ENCODE results near the gene RAB30.
A peak's percentile ranks its signal among the peaks of the same experiment; 100 is the strongest.

RAB30 gene, protein sequence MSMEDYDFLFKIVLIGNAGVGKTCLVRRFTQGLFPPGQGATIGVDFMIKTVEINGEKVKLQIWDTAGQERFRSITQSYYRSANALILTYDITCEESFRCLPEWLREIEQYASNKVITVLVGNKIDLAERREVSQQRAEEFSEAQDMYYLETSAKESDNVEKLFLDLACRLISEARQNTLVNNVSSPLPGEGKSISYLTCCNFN

DNA sequence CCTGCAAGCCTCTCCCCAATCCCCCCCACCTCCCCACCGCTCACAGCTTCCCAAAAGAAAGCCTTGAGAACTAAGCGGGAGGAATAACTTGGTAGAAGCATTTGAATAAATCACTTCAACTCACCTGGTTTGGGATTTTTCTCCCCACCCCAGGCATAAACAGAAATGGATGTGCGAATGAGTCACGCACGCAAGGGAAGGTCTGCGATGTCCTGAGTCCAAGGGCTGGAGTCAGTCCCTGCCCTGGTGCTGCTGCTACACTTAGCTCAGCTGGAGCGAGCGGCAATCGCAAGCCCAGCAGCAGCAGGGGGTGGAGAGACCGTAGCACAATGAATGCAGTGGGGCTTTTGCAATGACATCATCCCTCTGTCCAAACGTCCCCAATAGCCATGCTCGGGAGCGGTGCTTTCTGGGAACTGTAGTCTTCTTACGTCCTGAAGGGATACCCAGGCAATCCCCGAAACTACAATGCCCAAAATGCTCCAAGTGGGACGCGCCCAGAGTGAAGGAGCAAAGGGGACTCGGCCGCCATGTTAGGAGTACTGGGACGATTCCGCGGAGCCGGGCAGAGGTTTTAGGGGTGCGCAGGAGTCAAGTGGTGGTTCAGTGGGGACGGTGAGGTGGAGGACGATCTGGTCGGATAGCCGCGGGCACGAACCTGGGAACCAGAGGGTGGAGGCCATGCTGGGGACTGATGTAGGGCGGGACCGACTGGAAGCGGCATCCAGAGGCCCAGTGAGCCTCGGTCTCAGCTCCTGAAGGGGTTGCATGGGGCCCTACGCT is at the start of gene RAB30:
Gene RAB30 (minus strand): TSS at position 331 of the 783 bp plus-strand sequence. CDS start 74,581 bp downstream, outside the sequence.
- Histone ChIP-seq H3K27me3 (ENCODE audit: low read length) (no peaks in the 10 kb centered on the region), H2AFZ (ENCODE audit: low read depth, low read length, severe bottlenecking) (no peak within 1 kb of the TSS), H3K4me3 (ENCODE audit: insufficient read depth, low read length, poor library complexity, severe bottlenecking) (peak within 1 kb of the TSS; percentile 90), H3K9me3 (ENCODE audit: insufficient read depth, low read length) (no peaks in the 10 kb centered on the region), H3F3A (ENCODE audit: insufficient read depth) (peaks cover 26% of the 10 kb centered on the region), H4K20me1 (ENCODE audit: low read depth, low read length) (no peaks in the 10 kb centered on the region), H3K4me2 (ENCODE audit: low read depth, low read length, poor library complexity, severe bottlenecking) (peak within 1 kb of the TSS; percentile 96), H3K9me2 (replicated peaks; ENCODE audit: insufficient read depth, low read length) (no peaks in the 10 kb centered on the region), H3K79me2 (ENCODE audit: insufficient read depth, low read length) (peaks cover 89% of the 10 kb centered on the region), H3K36me3 (ENCODE audit: low read length) (peaks cover 3% of the 10 kb centered on the region; the same call in 1 of the 2 replicates), H3K9ac (ENCODE audit: low read length) (peak within 1 kb of the TSS; percentile 87), H3K27ac (ENCODE audit: low read depth, low read length) (peak within 1 kb of the TSS; percentile 100)
- TF ChIP-seq, protein P1, sequence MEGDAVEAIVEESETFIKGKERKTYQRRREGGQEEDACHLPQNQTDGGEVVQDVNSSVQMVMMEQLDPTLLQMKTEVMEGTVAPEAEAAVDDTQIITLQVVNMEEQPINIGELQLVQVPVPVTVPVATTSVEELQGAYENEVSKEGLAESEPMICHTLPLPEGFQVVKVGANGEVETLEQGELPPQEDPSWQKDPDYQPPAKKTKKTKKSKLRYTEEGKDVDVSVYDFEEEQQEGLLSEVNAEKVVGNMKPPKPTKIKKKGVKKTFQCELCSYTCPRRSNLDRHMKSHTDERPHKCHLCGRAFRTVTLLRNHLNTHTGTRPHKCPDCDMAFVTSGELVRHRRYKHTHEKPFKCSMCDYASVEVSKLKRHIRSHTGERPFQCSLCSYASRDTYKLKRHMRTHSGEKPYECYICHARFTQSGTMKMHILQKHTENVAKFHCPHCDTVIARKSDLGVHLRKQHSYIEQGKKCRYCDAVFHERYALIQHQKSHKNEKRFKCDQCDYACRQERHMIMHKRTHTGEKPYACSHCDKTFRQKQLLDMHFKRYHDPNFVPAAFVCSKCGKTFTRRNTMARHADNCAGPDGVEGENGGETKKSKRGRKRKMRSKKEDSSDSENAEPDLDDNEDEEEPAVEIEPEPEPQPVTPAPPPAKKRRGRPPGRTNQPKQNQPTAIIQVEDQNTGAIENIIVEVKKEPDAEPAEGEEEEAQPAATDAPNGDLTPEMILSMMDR (IDR thresholded peaks at IDR 0.05; ENCODE audit: insufficient read depth, low read length, poor library complexity, severe bottlenecking), result no peak
- no peak for TF ChIP-seq EZH2phosphoT487 (conservative IDR thresholded peaks at IDR 0.05; ENCODE audit: low read length)

DNA sequence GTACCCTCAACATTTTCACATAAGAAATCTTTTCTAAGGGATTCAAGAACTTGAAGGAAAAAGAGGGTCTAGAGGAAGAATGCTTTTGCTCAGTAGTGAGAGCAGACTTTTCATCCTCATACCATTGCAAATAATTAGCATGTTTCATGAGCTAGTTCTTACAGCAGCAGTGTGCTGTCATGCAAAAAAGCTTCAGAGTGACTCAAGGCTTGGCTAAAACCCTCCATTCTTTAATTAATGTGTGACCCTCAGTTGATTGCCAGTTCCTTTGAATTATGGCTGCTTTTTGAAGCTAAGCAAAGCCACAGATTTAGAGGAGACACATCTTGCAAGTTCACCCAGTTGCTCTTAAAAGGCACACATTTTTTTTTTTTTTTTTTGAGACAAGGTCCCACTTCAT is 48.6 kb upstream of the RAB30 start:
- H3K9me2 ChIP-seq (replicated peaks; ENCODE audit: insufficient read depth, low read length), result no peaks in the 10 kb centered on the region
- H3K9me3 ChIP-seq (ENCODE audit: insufficient read depth, low read length), result no peaks in the 10 kb centered on the region
- H4K20me1 ChIP-seq (ENCODE audit: low read depth, low read length), result no peaks in the 10 kb centered on the region
- no peak overlapping the region for H3K27ac ChIP-seq (ENCODE audit: low read depth, low read length)
- no peak overlapping the region for H3K9ac ChIP-seq (ENCODE audit: low read length)
- H3K79me2 ChIP-seq (ENCODE audit: insufficient read depth, low read length), result no peaks in the 10 kb centered on the region
- H3K4me3 ChIP-seq (ENCODE audit: insufficient read depth, low read length, poor library complexity, severe bottlenecking), result no peak overlapping the region
- no peaks in the 10 kb centered on the region for H3F3A ChIP-seq (ENCODE audit: insufficient read depth)
- TF ChIP-seq, protein P1 (IDR thresholded peaks at IDR 0.05; ENCODE audit: insufficient read depth, low read length, poor library complexity, severe bottlenecking), result no peak
- no peak for TF ChIP-seq EZH2phosphoT487 (conservative IDR thresholded peaks at IDR 0.05; ENCODE audit: low read length)
- no peak overlapping the region for H3K4me2 ChIP-seq (ENCODE audit: low read depth, low read length, poor library complexity, severe bottlenecking)
- H3K27me3 ChIP-seq (ENCODE audit: low read length), result no peaks in the 10 kb centered on the region
- H2AFZ ChIP-seq (ENCODE audit: low read depth, low read length, severe bottlenecking), result no peak overlapping the region
- no peaks in the 10 kb centered on the region for H3K36me3 ChIP-seq (ENCODE audit: low read length)

DNA sequence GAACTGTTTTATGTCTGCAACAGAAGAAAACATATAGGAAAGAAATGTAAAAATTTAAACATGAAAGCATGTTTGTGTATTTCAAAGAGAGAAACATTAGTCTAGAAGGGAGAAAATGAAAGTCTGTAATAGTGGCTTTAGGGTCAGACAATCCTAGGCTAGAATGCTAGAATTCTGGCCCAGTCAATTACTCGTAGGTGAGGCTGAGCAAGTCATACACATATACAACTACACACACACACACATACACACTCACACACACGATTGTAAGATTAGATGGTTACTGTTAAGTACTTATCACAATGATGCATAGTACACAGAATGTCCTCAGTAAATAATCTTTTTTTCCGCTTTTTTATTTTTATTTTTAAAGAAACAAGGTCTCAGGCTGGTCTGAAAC is 47.5 kb upstream of the RAB30 start:
- Histone ChIP-seq H3K79me2 (ENCODE audit: insufficient read depth, low read length) (no peaks in the 10 kb centered on the region), H3K27me3 (ENCODE audit: low read length) (no peaks in the 10 kb centered on the region), H4K20me1 (ENCODE audit: low read depth, low read length) (no peaks in the 10 kb centered on the region), H3K4me2 (ENCODE audit: low read depth, low read length, poor library complexity, severe bottlenecking) (no peak overlapping the region), H3K4me3 (ENCODE audit: insufficient read depth, low read length, poor library complexity, severe bottlenecking) (no peak overlapping the region), H3K9ac (ENCODE audit: low read length) (no peak overlapping the region), H3K36me3 (ENCODE audit: low read length) (no peaks in the 10 kb centered on the region), H2AFZ (ENCODE audit: low read depth, low read length, severe bottlenecking) (no peak overlapping the region), H3F3A (ENCODE audit: insufficient read depth) (no peaks in the 10 kb centered on the region), H3K9me3 (ENCODE audit: insufficient read depth, low read length) (no peaks in the 10 kb centered on the region), H3K9me2 (replicated peaks; ENCODE audit: insufficient read depth, low read length) (no peaks in the 10 kb centered on the region), H3K27ac (ENCODE audit: low read depth, low read length) (no peak overlapping the region)
- no peak for TF ChIP-seq EZH2phosphoT487 (conservative IDR thresholded peaks at IDR 0.05; ENCODE audit: low read length)
- TF ChIP-seq, protein P1 (IDR thresholded peaks at IDR 0.05; ENCODE audit: insufficient read depth, low read length, poor library complexity, severe bottlenecking), result no peak
